GM21447 (cell line): ENCODE data around the gene PLCL1.

Source experiments
- ATAC-seq: cut with Tn5 transposase; IDR thresholded peaks from one replicate; pipeline ENCODE4 v1.9.1; 2021; ENCODE audit not compliant: unreplicated experiment

The PLCL1 gene

DNA sequence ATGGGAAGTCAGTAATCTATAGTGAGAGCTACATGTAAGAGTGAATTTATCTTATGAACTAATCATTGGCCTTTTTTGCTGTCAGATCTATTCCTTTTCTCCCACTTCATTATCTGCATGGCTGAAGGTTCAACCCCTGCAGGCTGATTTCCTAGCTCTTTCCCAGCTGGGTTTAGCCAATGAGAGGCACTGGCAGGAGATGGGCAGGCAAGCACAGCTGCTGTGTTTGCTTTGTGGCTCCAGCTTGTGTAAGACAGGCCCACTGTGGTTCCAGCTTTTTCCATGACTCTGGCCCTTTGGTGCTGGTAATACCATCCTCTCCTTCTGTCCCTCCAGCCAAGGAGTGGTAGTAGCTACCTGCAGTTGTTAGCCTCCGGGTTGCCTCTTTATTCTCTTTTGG, 248.8 kb downstream of the PLCL1 start:
- ATAC-seq: no peak

DNA sequence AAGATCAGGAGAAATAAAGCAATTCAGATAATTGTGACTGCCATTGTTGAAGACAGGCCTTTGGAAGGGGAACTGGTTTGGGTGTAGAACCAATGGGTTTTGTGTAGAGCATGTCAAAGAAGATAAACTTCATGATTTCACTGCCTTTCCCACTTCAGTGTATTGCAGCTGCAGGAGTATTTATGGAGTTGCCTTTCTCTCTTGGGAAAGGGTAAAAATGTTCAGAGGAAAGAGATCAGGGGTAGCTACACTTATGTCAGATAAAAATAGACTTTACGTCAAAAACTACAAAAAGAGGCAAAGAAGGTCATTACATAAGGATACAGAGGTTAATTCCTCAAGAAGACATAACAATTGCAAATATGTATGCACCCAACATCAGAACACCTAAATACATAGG, 249.4 kb downstream of the PLCL1 start:
- ATAC-seq: no peak

DNA sequence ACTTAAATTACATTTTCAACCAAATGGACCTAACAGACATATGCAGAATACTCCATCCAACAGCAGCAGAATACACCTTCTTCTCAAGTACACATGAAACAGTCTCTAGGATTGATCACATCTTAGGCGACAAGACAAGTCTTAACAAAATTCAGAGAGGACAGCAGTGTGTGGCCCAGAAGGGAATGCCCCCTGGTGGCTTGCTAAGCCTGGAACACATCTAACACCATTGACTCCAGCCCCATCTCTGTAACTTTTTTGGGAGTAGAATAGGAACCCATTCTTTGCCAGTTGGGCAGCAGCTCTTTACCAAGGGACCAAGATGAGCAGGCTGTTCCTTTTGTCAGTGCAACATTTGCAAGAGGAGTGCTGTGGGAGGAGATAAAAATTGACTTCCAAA, 249.9 kb downstream of the PLCL1 start:
- peak; percentile 77 for ATAC-seq

DNA sequence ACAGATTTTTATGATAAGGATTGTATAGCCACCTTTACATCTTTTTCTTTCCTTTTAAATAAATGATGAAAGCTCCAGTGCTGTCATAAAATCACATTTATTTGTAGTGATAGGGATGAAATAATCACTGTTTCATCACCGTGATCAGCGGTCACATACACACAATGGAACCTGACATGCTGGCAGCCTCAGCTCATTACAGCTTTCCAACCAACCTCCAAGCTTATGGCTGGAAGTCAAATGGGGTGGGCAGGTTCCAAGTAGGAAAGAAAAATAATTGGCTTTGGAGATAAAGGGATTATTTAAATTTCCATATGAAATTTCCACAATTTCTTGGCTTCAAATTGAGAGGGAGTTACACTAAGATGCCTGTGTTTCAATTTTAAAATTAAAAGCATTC, 251.3 kb downstream of the PLCL1 start:
- no peak for ATAC-seq

DNA sequence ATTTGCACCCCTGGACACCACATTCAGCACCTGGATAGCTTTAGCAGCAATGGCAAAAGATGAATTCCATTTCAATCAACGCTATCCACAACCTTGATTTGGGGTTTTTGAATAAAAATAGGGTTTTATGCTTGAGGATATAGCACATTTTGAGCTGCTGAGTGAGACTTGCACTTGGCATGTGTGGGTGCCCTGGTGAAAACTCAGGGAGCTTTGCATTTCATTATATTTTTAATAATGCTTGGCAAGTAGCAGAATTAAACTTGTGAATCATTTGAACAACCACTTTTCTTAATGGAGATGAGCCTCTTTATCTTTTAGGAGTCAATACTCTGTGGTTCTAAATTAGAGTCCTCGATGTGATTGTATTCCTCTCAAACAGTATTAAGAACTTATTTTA, 252.4 kb downstream of the PLCL1 start:
- ATAC-seq: no peak

DNA sequence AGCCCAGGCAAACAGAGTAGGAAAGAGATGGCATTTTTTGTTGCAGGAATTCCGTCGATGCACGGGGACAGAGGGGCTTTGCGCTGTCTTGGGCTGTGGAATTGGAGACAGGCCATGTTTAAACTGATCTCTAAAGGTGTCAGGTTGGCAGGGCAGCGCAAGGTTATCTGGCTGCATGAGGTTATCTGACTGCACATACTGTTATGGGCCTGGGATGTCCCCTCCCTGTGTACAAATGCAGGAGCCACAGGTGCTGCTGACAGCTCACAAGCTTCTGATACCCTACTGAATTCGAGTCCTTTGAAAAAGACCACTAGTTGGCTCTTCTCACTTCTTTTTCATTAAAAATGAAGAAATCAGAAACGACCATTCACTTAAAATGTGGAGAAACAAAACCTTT, 255.4 kb downstream of the PLCL1 start:
- no peak for ATAC-seq

DNA sequence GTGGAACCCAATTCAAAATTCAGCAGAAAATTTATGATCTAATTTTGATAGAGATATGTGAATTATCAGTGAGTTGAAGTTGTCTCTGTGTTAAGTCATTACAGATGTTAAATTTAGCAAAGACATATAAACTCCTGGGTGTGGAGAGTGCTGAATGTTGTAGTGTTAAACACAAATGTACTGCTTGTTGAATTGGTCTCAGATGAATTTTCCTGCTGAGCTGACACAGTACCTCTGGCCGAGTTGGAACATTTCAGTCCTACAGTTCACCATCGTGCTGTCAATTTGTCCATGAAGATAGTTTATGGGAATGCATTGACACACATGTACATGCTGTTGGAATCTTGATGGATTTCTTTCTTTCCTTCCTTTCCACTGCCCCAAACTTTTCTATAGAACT, 255.9 kb downstream of the PLCL1 start:
- ATAC-seq: no peak

DNA sequence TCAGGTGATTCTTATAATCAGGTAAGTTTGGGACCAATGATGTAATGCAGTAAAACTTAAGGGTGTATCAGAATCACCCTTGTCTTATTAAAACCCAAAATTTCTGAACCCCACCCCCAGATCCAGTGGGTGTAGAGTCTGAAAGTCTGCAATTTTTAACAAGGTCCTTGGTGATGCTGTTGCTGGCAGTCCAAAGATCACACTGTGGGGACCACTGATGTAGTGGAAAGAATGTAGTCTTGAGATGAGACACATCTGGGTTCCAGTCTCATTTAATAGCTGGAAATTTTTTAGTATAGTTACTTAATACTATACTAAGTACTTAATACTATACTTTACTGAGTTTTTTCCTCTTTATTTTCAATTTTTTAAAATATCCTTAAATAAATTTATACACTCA, 258.4 kb downstream of the PLCL1 start:
- no peak for ATAC-seq

DNA sequence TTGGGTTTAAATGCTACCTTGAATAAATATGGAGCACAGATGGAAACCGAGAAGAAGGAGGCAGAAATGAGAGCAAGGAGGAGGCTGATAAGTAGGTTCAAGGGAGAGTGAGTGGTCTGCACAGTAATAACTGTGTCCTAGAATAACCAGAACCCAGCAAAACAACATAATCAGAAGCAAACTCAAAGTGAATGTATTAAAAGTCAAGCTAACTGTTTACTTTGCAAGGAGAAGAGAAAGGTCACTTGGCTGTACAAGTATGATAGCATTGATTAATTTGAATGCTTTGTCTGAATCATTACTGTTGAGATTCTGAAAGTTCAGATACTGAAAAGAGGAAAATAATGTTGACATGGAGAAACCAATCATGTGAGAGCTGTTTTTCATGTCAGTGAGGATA, 258.8 kb downstream of the PLCL1 start:
- ATAC-seq: no peak

DNA sequence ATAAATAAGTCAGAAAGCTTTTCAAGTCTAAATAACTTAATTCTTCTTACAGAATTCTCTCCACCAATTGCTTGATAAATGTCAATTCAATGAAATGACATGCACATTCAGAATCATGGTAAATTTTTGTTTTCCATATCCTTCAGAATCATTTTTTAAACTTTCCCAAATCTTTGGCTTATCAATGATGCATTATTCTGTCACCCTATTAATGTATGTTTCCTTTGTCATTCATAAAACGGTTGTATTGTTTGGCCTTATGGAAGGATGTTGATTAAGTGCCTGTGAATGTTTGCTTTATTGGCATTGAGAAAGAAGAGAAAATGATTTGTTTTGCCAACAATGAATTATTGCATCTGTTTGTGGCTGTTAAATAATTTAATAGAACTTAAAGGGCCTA, 260.9 kb downstream of the PLCL1 start:
- no peak for ATAC-seq

DNA sequence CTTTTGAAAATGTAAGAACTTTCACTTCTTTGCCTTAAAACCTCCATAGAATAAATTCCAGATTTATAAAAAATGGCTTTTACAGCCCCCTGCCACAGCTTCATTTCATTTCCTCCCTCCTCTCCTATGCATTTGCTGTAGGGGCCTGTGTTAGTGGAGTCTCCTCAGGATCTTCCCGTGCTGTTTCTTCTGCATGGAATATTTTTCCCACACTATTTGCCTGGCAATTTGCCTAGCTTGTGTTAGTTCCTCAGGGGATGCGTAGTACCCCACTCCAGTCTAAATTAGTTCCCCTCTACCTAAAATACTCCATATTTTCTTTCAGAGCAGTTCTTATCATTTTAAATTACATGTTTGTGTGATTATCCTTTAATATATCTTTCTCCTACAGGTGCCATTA, 262.2 kb downstream of the PLCL1 start:
- no peak for ATAC-seq

DNA sequence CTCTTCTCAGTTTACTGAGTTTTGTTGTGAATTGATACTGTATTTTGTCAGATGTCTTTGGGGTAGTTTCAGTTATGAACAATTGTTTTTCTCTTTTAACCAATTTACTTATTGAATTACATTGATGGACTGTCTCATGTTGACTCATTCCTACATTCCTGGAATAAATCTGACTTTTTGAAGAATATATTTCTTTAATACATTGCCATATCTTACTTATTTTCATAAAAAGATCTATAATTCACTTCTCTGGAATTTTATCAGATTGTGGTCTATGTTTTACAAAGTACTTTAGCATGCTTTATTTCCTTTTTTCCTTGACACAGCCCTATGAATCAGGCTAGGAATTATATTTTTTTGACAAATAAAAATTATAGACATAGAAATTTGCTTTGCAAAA, 268.3 kb downstream of the PLCL1 start:
- ATAC-seq: no peak

DNA sequence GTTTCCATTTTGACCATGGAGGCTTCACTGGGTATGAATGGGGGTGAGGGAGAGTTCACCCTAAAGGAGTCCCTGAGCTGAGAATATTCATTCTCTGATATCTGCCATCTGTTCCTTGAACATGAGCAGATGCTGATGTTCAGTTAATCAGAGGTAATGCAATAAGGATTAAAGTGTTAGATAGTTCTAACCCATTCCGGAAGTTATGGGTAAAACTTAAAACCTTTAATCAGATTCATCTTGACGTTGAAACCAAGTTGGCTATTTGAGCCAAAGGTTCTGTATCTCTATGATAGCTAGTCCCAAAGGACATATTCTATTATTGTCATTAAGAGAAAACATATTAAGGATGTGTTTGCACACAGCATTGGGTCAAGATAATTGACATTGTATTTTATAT, 268.9 kb downstream of the PLCL1 start:
- ATAC-seq: no peak

DNA sequence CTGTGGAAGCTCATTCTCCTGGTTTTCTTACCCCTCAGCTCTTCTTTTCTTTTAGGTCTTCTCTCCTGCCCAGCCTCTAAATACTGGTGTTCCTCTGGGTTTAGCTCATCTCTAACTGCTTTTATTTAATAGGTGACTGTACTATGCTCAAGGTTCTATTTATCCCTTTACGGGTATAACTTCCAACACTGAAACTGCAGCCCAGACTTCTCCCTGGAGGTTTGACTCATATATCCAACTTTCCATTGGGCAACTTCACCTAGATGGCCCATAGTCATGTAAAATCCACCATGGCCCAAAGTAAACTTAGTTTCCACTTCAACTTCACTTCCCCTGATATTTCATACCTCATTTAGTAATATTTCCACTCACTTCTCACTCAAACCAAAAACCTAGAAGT, 273.1 kb downstream of the PLCL1 start:
- ATAC-seq: no peak

DNA sequence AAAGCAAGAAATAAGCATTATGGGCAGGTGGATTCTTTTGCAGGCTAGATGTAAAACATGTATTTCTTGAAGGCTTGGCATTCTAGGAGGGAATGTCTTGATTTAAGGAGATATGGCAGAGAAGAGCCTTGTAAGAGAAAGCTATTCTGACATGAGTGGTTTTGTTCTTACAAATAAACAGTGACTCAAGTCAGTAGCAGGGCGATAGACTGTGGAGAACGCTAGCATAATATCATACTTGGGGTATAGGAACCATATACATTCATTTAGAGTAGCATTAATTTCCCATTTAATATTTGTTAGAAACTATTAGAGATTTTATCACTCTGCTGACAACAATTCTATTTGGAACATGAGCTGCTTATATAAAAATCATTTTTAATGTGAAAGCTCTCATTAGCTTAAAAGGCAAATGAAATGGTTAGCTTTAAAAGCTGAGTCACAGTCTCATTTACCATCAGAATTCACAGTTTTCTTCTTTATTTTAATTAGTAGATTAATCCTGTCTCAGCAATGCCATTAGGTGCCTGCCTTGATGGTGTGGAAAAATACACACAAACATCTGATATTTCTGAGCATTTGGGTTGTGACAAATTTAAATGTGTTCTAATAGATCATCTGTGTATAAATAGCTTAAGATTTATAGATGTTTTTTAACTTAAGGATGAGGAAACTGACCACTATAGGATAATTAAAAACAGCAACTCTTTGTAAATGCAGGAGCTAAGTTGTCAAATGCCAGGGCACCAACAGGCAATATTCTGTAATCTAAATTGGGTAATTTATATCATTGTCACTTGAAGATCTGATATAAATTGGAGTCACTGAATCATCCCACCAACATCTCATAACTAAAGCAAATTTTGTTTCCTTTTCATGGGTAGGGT, 276.7 kb downstream of the PLCL1 start:
- no peak for ATAC-seq

DNA sequence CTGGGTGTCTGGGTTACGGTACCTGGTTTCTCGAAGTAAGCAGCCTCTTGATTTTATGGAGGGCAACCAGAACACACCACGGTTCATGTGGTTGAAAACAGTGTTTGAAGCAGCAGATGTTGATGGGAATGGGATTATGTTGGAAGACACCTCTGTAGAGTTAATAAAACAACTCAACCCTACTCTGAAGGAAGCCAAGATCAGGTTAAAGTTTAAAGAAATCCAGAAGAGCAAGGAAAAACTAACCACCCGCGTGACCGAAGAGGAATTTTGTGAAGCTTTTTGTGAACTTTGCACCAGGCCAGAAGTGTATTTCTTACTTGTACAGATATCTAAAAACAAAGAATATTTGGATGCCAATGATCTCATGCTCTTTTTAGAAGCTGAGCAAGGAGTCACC, 279.8 kb downstream of the PLCL1 start:
- ATAC-seq: no peak

DNA sequence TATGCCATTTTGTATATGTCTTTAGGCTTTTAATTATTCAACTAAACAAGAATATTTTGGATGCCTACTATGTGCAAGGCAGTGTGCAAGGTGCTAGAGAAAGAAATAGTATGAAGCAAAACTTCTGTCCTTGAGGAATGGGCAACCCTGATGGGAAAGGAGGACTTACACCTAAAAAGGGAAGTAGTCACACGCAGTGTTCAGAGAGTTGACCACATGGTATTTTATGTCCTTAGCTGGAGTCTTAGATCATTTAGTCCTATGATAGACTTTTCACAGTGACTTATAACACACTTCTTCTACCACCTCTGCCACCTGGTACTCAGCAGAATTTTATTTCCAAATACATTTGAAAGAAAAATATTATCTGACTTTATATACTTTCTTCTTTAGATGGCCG, 291.6 kb downstream of the PLCL1 start:
- no peak for ATAC-seq

DNA sequence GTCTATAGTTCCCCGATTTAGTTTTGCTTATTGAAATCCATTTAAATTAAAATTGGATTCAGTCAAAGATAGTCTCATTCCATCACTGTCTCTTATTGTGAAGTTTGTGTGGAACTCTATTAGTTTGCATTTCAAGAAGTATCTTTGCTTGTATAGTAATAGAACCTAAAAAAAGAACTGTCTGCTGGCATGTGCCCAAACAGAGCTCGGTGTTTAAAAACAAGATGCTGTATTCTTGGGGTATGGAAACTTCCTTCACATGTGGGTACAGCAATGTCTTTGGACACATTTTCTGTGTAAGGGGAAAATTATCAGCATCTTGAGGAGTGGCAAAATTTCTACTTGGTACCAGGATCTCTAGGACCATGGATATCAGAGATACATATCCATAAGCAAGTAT, 292.6 kb downstream of the PLCL1 start:
- ATAC-seq: no peak

DNA sequence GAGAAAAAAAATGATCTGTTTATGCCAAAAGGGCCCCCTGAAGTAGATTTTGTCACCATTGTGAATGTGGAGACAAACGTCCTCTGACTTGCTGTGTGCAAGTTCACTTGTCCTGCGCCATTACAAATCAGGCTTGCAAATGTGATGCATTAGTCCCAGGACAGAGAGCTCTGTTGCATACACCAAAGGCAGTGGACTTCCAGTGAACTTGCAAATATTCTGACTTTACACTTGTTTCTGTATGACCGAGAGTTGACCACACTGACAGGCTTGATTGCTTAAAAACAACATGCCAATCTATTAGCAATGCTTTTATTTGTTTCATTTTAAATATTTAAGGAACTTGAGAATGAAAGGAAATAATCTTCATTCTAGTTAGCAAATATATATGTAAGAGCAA, 293.2 kb downstream of the PLCL1 start:
- ATAC-seq: no peak

DNA sequence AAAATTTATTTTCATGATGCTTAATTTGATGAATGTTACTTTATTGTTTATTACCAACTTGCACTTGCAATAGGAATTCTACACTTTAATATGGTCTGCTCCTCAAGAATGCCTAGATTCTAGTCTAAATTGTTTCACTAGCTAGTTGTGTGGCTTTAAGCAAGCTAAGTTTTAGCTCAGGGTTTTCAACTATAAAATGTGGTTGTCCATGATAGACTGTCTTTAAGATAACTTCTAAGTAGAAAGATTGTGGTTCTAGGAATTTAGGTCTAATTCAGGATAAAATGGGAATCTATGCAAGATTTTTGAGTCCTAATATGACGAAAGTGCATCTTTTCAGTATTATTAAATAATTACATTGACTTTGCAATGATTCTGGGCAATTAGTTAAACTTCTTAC, 294.0 kb downstream of the PLCL1 start:
- no peak for ATAC-seq

DNA sequence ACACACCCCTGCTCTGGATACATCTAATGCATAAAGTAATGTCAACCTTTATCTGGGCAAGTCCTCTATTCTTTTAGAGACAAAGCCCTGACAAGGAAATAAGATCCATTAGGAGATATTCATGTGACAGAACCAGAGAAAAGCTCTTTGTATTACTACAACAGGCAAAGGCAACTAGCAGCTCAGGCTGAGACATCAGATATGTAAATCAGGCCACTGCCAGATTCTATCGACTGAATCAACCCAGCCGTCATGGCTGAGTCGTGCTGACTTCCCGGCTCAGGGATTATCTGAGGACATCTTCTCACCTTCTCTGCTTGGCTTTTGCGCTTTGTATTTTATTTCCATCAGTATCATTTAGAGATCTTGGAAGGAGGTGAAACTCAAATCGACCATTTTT, 294.5 kb downstream of the PLCL1 start:
- ATAC-seq: no peak

DNA sequence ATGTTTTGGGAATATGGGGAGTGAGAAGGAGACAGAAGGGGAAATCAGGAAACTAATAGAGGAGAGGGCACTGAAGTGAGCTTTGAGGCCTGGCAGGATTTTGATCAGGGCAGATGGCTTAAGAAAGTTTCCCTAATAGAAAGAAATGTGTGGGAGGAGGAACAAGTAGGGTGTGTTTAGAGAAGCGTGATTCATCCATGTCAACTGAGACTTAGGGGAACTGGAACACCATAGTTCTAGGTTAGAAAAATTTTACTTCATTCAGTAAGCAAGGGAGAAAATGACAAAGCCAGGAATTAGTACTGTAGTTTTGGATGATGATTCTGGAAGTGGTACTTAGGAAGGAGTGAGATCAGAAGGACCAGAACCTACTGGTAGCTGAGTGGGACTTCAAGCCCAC, 296.0 kb downstream of the PLCL1 start:
- no peak for ATAC-seq

DNA sequence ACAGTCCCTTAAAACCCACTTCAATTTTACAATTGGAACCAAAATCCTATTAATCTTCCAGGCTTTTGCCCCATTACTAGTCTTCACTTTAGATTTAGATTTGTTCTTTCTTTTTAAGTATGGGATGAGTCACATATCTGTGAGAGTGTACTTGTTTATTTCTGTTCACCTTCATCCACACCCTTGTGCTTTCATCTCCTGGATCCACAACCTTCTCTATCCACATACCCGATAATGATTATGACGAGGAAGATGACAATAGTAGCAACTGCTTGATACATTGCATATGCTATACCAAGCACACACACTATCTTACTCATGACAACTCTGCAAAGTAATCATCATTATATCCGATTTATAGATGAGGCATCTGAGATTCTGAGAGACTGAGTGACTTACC, 297.3 kb downstream of the PLCL1 start:
- no peak for ATAC-seq
